HUES6 (cell line): ENCODE data around the gene KCNJ6.

Source experiments
- H3K27ac ChIP-seq: 2 replicates; pipeline ENCODE4 v1.7.0; 2013; ENCODE audit warnings: low read depth, mild to moderate bottlenecking, low read length, inconsistent platforms
- H3K27me3 ChIP-seq: 2 replicates; pipeline ENCODE4 v1.6.1; 2013; ENCODE audit warnings: low read length; ENCODE audit not compliant: control insufficient read depth, insufficient read depth
- H3K36me3 ChIP-seq: 2 replicates; pipeline ENCODE4 v1.6.1; 2013; ENCODE audit warnings: low read length; ENCODE audit not compliant: control insufficient read depth, insufficient read depth
- H3K4me1 ChIP-seq: 2 replicates; pipeline ENCODE4 v1.6.1; 2013; ENCODE audit warnings: low read length; ENCODE audit not compliant: control insufficient read depth, insufficient read depth
- H3K4me3 ChIP-seq: 2 replicates; pipeline ENCODE4 v1.5.1; 2013; ENCODE audit warnings: low read depth, low read length
- H3K9ac ChIP-seq: one replicate; pipeline ENCODE4 v1.6.1; 2013; ENCODE audit warnings: mild to moderate bottlenecking, low read length
- H3K9me3 ChIP-seq: 2 replicates; pipeline ENCODE4 v1.6.1; 2013; ENCODE audit warnings: low read depth, low read length; ENCODE audit not compliant: control insufficient read depth, insufficient read depth

The KCNJ6 gene

GRCh38 chr21:37759777-37760176 is 156.5 kb downstream of the KCNJ6 start:
- Histone ChIP-seq H3K27me3 (no peaks in the 10 kb centered on the region), H3K4me1 (peaks cover 14% of the 10 kb centered on the region), H3K4me3 (no peak overlapping the region), H3K9me3 (no peaks in the 10 kb centered on the region), H3K9ac (no peak overlapping the region), H3K36me3 (no peaks in the 10 kb centered on the region), H3K27ac (no peak overlapping the region)

GRCh38 chr21:37758982-37759381 is 157.3 kb downstream of the KCNJ6 start:
- Histone ChIP-seq H3K4me1 (peaks cover 18% of the 10 kb centered on the region), H3K36me3 (no peaks in the 10 kb centered on the region), H3K9me3 (no peaks in the 10 kb centered on the region), H3K9ac (no peak overlapping the region), H3K4me3 (no peak overlapping the region), H3K27ac (no peak overlapping the region), H3K27me3 (no peaks in the 10 kb centered on the region)

- H3K9ac ChIP-seq = no peak overlapping the region
- no peaks in the 10 kb centered on the region for H3K9me3 ChIP-seq
- H3K36me3 ChIP-seq = no peaks in the 10 kb centered on the region
- H3K4me3 ChIP-seq = no peak overlapping the region
- no peaks in the 10 kb centered on the region; the same call in 1 of the 2 replicates for H3K27me3 ChIP-seq
- H3K4me1 ChIP-seq = peaks cover 15% of the 10 kb centered on the region
- H3K27ac ChIP-seq = no peak overlapping the region
These were observed 158.5 kb downstream of the KCNJ6 start for GRCh38 chr21:37757606-37758376.

- H3K4me1 ChIP-seq = peaks cover 15% of the 10 kb centered on the region
- no peaks in the 10 kb centered on the region for H3K36me3 ChIP-seq
- H3K27me3 ChIP-seq = no peaks in the 10 kb centered on the region; the same call in 1 of the 2 replicates
- H3K9me3 ChIP-seq = no peaks in the 10 kb centered on the region
- no peak overlapping the region for H3K4me3 ChIP-seq
- H3K9ac ChIP-seq = no peak overlapping the region
- H3K27ac ChIP-seq = no peak overlapping the region
These were observed 163.1 kb downstream of the KCNJ6 start for GRCh38 chr21:37753122-37753599.

- H3K9ac ChIP-seq = no peak overlapping the region
- no peaks in the 10 kb centered on the region; the same call in 1 of the 2 replicates for H3K9me3 ChIP-seq
- no peak overlapping the region for H3K27ac ChIP-seq
- peaks cover 15% of the 10 kb centered on the region for H3K4me1 ChIP-seq
- H3K4me3 ChIP-seq = no peak overlapping the region
- no peaks in the 10 kb centered on the region; the same call in 1 of the 2 replicates for H3K27me3 ChIP-seq
- H3K36me3 ChIP-seq = no peaks in the 10 kb centered on the region
These were observed 164.8 kb downstream of the KCNJ6 start for GRCh38 chr21:37751268-37751975.

GRCh38 chr21:37749132-37749531 is 167.1 kb downstream of the KCNJ6 start:
- no peak overlapping the region for H3K4me3 ChIP-seq
- H3K4me1 ChIP-seq = no peaks in the 10 kb centered on the region
- no peaks in the 10 kb centered on the region; the same call in 1 of the 2 replicates for H3K9me3 ChIP-seq
- no peak overlapping the region for H3K9ac ChIP-seq
- H3K36me3 ChIP-seq = no peaks in the 10 kb centered on the region
- H3K27ac ChIP-seq = no peak overlapping the region
- no peaks in the 10 kb centered on the region; the same call in 1 of the 2 replicates for H3K27me3 ChIP-seq

- no peaks in the 10 kb centered on the region; the same call in 1 of the 2 replicates for H3K27me3 ChIP-seq
These were observed 167.9 kb downstream of the KCNJ6 start for GRCh38 chr21:37748351-37748750.

GRCh38 chr21:37746849-37747248 is 169.4 kb downstream of the KCNJ6 start:
- H3K9ac ChIP-seq = no peak overlapping the region
- no peaks in the 10 kb centered on the region for H3K4me1 ChIP-seq
- no peaks in the 10 kb centered on the region for H3K36me3 ChIP-seq
- H3K27ac ChIP-seq = no peak overlapping the region
- no peak overlapping the region for H3K4me3 ChIP-seq
- H3K27me3 ChIP-seq = no peaks in the 10 kb centered on the region
- H3K9me3 ChIP-seq = no peaks in the 10 kb centered on the region; the same call in 1 of the 2 replicates

More at GRCh38 chr21:37748351-37748750, 167.9 kb downstream of the KCNJ6 start:
- no peak overlapping the region for H3K9ac ChIP-seq
- H3K4me1 ChIP-seq = no peaks in the 10 kb centered on the region
- no peak overlapping the region for H3K4me3 ChIP-seq
- no peaks in the 10 kb centered on the region for H3K36me3 ChIP-seq
- no peaks in the 10 kb centered on the region; the same call in 1 of the 2 replicates for H3K9me3 ChIP-seq
- no peak overlapping the region for H3K27ac ChIP-seq

- H3K4me1 ChIP-seq = no peaks in the 10 kb centered on the region
- H3K27me3 ChIP-seq = no peaks in the 10 kb centered on the region
- H3K9ac ChIP-seq = no peak overlapping the region
- H3K36me3 ChIP-seq = no peaks in the 10 kb centered on the region
- no peak overlapping the region for H3K27ac ChIP-seq
- H3K9me3 ChIP-seq = no peaks in the 10 kb centered on the region; the same call in 1 of the 2 replicates
- H3K4me3 ChIP-seq = no peak overlapping the region
These were observed 171.7 kb downstream of the KCNJ6 start for GRCh38 chr21:37744551-37744950.

- Histone ChIP-seq H3K27me3 (no peaks in the 10 kb centered on the region), H3K27ac (no peak overlapping the region), H3K9ac (no peak overlapping the region), H3K4me3 (no peak overlapping the region), H3K36me3 (no peaks in the 10 kb centered on the region), H3K4me1 (peaks cover 2% of the 10 kb centered on the region; the same call in 1 of the 2 replicates), H3K9me3 (no peaks in the 10 kb centered on the region; the same call in 1 of the 2 replicates)
These were observed 173.7 kb downstream of the KCNJ6 start for GRCh38 chr21:37742532-37742931.

GRCh38 chr21:37742115-37742514 is 174.1 kb downstream of the KCNJ6 start:
- Histone ChIP-seq H3K9ac (no peak overlapping the region), H3K27me3 (no peaks in the 10 kb centered on the region)

More at GRCh38 chr21:37742115-37742514, 174.1 kb downstream of the KCNJ6 start:
- Histone ChIP-seq H3K36me3 (no peaks in the 10 kb centered on the region), H3K27ac (no peak overlapping the region), H3K9me3 (no peaks in the 10 kb centered on the region), H3K4me3 (no peak overlapping the region), H3K4me1 (peaks cover 7% of the 10 kb centered on the region; the same call in 1 of the 2 replicates)
